OCI-LY7 (cell line): ENCODE measurements around the gene TLX1. TPM values are rescaled to one million over a fixed set of nuclear protein-coding genes. Genes with fewer than 3 reads are reported as not detected.

ENCODE experiments used
- BruUV-seq: library from RNA; stranded (reverse); fragments of 400-500 nt; replicated peaks from 2 replicates; lab custom pipeline; 2021; lab: Mats Ljungman, UMichigan
- CTCF ChIA-PET: fragments of 300-600 bp; sonication (Branson Sonifier 250); formaldehyde crosslinking; loops from one replicate; lab custom pipeline; 2022; ENCODE audit warnings: antibody characterized with exemption; ENCODE audit not compliant: unreplicated experiment; lab: Charles Lee
- POLR2A ChIA-PET: fragments of 300-600 bp; sonication (Branson Sonifier 250); formaldehyde crosslinking; loops from one replicate; lab custom pipeline; 2022; ENCODE audit warnings: antibody characterized with exemption; lab: Charles Lee
- DNase-seq: peaks from one replicate; pipeline ENCODE4 v3.0.0-alpha.2; 2015; ENCODE audit warnings: low spot score
- H2AFZ ChIP-seq: fragments of 200-600 bp; sonication (generic), shearing (Covaris generic); 2 replicates; pipeline ENCODE4 v1.6.1; 2014; ENCODE audit warnings: mild to moderate bottlenecking, antibody characterized with exemption, low read length, moderate library complexity
- H3K27ac ChIP-seq: fragments of 200-600 bp; sonication (generic); 2 replicates; pipeline ENCODE4 v1.5.1; 2014; ENCODE audit warnings: mixed run types, low read depth, mild to moderate bottlenecking, moderate library complexity, low read length, inconsistent platforms; ENCODE audit not compliant: poor library complexity, severe bottlenecking
- H3K36me3 ChIP-seq: fragments of 200-600 bp; sonication (generic); 2 replicates; pipeline ENCODE4 v1.6.1; 2014; ENCODE audit warnings: mild to moderate bottlenecking, antibody characterized with exemption, low read length, moderate library complexity, mixed read lengths; ENCODE audit not compliant: insufficient read depth
- H3K4me1 ChIP-seq: fragments of 200-600 bp; sonication (generic); 2 replicates; pipeline ENCODE4 v1.5.1; 2014; ENCODE audit warnings: mild to moderate bottlenecking, low read length; ENCODE audit not compliant: insufficient read depth, poor library complexity, severe bottlenecking
- H3K4me2 ChIP-seq: fragments of 200-600 bp; sonication (generic); 2 replicates; pipeline ENCODE4 v1.6.1; 2014; ENCODE audit warnings: mild to moderate bottlenecking, low read length
- H3K4me3 ChIP-seq: fragments of 200-600 bp; sonication (generic); 2 replicates; pipeline ENCODE4 v1.5.1; 2014; ENCODE audit warnings: mild to moderate bottlenecking, low read depth, low read length; ENCODE audit not compliant: poor library complexity, severe bottlenecking
- H3K79me2 ChIP-seq: fragments of 200-600 bp; sonication (generic); 2 replicates; pipeline ENCODE4 v1.6.1; 2016; ENCODE audit warnings: low read depth, mild to moderate bottlenecking, low read length, moderate library complexity, mixed read lengths; ENCODE audit not compliant: insufficient read depth
- H3K9me2 ChIP-seq: fragments of 200-600 bp; sonication (generic); 2 replicates; pipeline ENCODE4 v1.6.1; 2016; ENCODE audit warnings: mild to moderate bottlenecking, low read length, mixed read lengths; ENCODE audit not compliant: insufficient read depth
- H3K9me3 ChIP-seq: fragments of 200-600 bp; sonication (generic); 2 replicates; pipeline ENCODE4 v1.6.1; 2014; ENCODE audit warnings: mild to moderate bottlenecking, mixed run types, low read length, mixed read lengths
- H4K20me1 ChIP-seq: fragments of 200-600 bp; sonication (generic); 2 replicates; pipeline ENCODE4 v1.6.1; 2014; ENCODE audit warnings: mild to moderate bottlenecking, antibody characterized with exemption, low read length, moderate library complexity, mixed read lengths; ENCODE audit not compliant: insufficient read depth
- EZH2phosphoT487 ChIP-seq: fragments of 200-600 bp; sonication (generic); IDR thresholded peaks from 2 replicates; pipeline ENCODE4 v1.6.1; 2018; ENCODE audit warnings: low read depth, borderline replicate concordance, mild to moderate bottlenecking, mixed run types, antibody characterized with exemption, low read length, moderate library complexity, mixed read lengths
- intact Hi-C: fragments of 100-400 bp; cut with micrococcal nuclease; formaldehyde crosslinking; loops from one replicate; pipeline ENCODE4 v1.10.0; 2022; ENCODE audit not compliant: unreplicated experiment
- total RNA-seq, 2 experiments: library from RNA; depleted of rRNA in 1 of 2; stranded (reverse); fragments of >200 nt in 1 of 2; shearing (Covaris generic) in 1 of 2; gene quantifications; 2 replicates each; pipeline ENCODE4 v1.2.3, GENCODE V29; 2014 to 2022
- TF ChIP-seq, protein P1 (sequence below): fragments of 200-600 bp; sonication (generic); conservative IDR thresholded peaks from 2 replicates; pipeline ENCODE4 v1.5.1; 2014; ENCODE audit warnings: mild to moderate bottlenecking, antibody characterized with exemption, low read length, moderate library complexity, mixed read lengths

The TLX1 gene
- total RNA-seq, 2 experiments from 2014 or later, result not detected

DNA sequence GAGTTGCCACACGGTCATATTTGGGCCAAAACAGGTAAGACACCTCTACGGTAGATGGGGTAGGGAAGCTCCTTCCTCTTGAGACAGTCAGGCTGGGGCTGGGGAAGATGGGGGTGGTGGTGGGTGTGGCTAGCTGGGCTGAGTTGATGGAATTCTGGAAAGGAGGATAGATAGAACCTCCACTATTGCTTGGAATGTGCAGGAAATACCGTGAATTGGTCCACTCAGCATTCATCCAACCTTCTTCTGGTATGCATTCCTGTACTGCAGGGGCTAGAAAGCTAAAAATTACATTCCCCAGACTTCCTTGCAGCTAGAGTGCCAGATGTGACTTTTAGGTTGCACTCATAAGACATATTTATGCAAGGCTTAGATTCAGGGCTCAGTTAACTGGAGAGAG, 24.8 kb downstream of the TLX1 start:
- DNase-seq, result no peak
- ChIA-PET POLR2A (interaction anchor here (1.1 kb wide), 1 partner anchor 10 kb away, joined by 4 read pairs; no protein-coding TSS in a partner anchor), CTCF (no interaction called here)
- Histone ChIP-seq H3K4me3 (no peak overlapping the region), H3K36me3 (no peaks in the 10 kb centered on the region), H3K4me2 (no peak overlapping the region), H3K9me3 (no peaks in the 10 kb centered on the region), H3K4me1 (no peaks in the 10 kb centered on the region), H3K79me2 (no peaks in the 10 kb centered on the region), H3K9me2 (no peaks in the 10 kb centered on the region), H4K20me1 (no peaks in the 10 kb centered on the region), H2AFZ (no peak overlapping the region), H3K27ac (no peak overlapping the region)
- no TSS peak for BruUV-seq
- TF ChIP-seq, protein P1, sequence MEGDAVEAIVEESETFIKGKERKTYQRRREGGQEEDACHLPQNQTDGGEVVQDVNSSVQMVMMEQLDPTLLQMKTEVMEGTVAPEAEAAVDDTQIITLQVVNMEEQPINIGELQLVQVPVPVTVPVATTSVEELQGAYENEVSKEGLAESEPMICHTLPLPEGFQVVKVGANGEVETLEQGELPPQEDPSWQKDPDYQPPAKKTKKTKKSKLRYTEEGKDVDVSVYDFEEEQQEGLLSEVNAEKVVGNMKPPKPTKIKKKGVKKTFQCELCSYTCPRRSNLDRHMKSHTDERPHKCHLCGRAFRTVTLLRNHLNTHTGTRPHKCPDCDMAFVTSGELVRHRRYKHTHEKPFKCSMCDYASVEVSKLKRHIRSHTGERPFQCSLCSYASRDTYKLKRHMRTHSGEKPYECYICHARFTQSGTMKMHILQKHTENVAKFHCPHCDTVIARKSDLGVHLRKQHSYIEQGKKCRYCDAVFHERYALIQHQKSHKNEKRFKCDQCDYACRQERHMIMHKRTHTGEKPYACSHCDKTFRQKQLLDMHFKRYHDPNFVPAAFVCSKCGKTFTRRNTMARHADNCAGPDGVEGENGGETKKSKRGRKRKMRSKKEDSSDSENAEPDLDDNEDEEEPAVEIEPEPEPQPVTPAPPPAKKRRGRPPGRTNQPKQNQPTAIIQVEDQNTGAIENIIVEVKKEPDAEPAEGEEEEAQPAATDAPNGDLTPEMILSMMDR, result no peak
- no peak for TF ChIP-seq EZH2phosphoT487
- intact Hi-C loops, result no loop called here

DNA sequence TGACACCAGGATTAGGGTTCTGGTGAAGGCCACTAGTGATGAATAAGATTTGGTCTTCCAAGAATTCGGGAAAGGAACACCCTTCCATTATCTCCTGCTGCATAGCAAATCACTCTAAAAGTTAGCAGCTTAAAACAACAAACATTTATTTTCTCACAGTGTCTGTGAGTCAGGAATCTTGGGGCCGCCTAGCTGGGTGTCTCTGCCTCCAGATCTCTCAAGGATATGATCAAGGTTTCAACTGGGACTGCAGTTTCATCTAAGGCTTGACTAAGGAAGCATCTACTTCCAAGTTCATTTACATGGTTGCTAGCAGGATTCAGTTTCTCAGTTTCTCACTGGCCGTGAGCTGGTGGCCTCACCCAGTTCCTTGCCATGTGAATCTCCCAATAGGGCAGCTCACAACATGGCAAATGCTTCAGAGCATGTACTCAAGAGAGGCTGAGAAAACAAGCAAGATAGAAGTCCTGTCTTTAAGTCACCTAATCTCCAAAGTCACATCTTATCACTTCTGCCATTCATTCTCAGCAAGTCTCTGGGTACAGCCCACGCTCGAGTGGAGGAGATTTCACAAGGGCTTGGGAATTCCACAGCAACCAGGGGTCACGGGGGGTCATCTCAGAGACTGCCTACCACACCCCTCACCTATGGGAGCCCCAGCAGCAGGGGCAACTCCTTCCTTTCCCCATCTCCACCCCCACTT, 26.8 kb downstream of the TLX1 start:
- CTCF ChIA-PET, result no interaction called here
- H3K36me3 ChIP-seq, result no peaks in the 10 kb centered on the region
- no peaks in the 10 kb centered on the region for H3K9me2 ChIP-seq
- BruUV-seq, result no TSS peak
- H3K27ac ChIP-seq, result no peak overlapping the region
- intact Hi-C loops, result no loop called here
- H2AFZ ChIP-seq, result no peak overlapping the region
- no peaks in the 10 kb centered on the region for H3K9me3 ChIP-seq
- H3K79me2 ChIP-seq, result no peaks in the 10 kb centered on the region
- no peak overlapping the region for H3K4me2 ChIP-seq
- H3K4me1 ChIP-seq, result no peaks in the 10 kb centered on the region
- no peaks in the 10 kb centered on the region for H4K20me1 ChIP-seq
- POLR2A ChIA-PET, result no interaction called here
- TF ChIP-seq, protein P1, result no peak
- TF ChIP-seq EZH2phosphoT487, result no peak
- no peak for DNase-seq
- H3K4me3 ChIP-seq, result no peak overlapping the region

DNA sequence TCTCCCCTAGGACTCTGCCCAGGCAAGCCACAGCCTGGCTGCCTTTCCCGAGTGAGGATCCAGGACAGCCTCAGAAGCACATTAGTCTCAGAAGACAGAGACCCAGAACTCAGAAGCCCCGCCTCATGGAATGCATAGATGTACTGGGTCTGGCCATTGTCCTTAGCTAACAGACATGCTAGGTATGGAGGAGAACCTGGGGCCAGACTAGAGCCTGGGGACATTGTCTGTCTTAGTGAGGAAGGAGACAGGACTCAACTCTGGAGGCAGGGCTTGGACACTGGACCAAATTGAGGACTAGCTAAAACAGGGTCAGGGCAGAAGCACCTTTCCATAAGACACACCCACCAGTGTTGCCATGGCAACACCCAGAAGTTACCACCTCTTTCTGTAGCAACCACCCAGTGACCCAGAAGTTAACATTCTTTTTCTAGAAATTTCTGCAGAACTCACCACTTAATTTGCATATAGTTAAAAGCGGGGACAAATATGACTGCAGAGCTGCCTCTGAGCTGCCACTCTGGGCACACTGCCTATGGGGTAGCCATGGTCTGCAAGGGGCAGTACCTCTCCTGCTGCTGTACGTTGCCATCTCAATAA, 27.5 kb downstream of the TLX1 start:
- Histone ChIP-seq H3K4me1 (no peaks in the 10 kb centered on the region), H3K4me2 (no peak overlapping the region), H3K9me3 (no peaks in the 10 kb centered on the region), H2AFZ (no peak overlapping the region), H3K79me2 (no peaks in the 10 kb centered on the region), H3K27ac (no peak overlapping the region), H3K36me3 (no peaks in the 10 kb centered on the region), H4K20me1 (no peaks in the 10 kb centered on the region), H3K4me3 (no peak overlapping the region), H3K9me2 (no peaks in the 10 kb centered on the region)
- ChIA-PET POLR2A (no interaction called here), CTCF (no interaction called here)
- BruUV-seq, result no TSS peak
- no peak for DNase-seq
- TF ChIP-seq, protein P1, result no peak
- no peak for TF ChIP-seq EZH2phosphoT487
- intact Hi-C loops, result no loop called here
